HG03342 (cell line): ENCODE measurements around the gene KBTBD4.
"Not testable (repeated sequence)": the region's sequence is repeated elsewhere in the genome, so short reads cannot be mapped to it uniquely, and the experiment has no call there.

Experiments used
- ATAC-seq: cut with Tn5 transposase; IDR thresholded peaks from one replicate; pipeline ENCODE4 v1.9.1; 2021; ENCODE audit warnings: mild to moderate bottlenecking, moderate library complexity; ENCODE audit not compliant: unreplicated experiment

KBTBD4 gene

DNA sequence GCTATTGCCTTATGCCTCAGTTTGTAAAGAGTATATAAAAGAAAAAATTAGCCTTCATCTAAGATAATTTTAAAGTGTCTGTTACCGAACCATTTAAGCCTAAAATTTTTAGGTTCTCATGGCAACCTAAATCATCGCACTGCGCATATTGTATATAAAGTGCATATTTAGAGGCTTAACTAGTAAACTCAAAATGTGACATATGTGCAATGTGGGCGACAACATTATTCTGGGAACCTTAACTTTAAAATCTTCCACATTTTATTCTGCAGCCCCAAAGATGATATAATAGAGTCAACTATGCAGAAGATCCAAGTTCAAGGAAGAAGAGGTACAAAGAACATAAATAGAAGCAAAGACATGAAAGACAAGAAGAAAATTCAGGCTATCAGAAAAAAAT, 48.8 kb downstream of the KBTBD4 start:
- ATAC-seq = no peak

DNA sequence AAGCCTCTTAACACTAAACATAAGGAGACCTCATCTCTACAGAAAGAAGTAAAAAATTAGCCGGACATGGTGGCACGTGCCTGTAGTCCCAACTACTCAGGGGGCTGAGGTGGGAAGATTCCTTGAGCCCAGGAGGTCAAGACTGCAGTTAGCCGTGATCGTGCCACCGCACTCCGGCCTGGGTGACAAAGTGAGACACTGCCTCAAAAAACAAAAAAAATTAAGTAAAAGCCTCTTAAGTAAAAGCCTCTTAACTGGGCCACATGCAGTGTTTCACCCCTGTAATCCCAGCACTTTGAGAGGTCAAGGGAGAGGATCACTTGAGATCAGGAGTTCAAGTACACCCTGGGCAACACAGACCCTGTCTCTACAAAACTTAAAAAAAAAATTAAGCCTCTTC, 51.6 kb downstream of the KBTBD4 start:
- ATAC-seq = no peak

DNA sequence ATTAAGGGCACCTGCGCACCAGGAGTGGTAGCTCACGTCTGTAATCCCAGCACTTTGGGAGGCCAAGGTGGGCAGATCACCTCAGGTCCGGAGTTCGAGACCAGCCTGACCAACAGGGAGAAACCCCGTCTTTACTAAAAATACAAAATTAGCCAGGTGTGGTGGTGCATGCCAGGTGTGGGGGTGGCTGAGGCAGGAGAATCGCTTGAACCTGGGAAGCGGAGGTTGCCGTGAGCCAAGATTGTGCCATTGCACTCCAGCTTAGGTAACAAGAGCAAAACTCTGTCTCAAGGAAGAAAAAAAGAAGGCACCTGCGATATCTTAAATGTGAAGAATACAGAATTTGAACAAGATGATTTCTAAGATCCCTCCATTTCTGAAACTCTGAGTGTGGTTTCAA, 52.7 kb downstream of the KBTBD4 start:
- ATAC-seq = not testable (repeated sequence)

DNA sequence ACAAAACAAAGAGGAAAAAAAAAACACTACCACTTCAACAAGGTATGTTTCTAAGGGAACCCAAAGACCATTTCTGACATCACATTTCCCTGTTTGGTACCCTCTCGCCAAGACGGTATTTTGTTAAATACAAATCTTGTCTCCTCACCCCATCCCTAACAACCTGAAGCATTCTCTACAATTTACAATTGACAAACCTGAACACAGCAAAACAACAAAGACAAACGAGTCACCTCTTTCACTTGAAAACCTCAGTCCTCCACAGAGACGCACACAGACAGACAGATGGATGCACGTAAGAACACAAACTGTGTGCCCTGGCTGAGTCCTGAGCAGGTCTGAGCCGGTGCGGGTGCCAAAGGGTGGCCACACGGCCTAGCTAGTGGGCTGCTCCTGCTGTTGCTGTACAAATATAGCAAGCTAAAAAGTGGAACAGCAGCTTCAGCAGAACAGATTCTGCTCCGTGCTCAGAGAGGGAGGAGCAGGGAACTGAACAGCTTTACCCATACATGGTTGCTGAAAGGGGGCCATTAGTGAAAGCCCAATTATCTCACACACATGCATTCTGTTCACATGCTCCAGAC, 54.4 kb downstream of the KBTBD4 start:
- no peak for ATAC-seq

DNA sequence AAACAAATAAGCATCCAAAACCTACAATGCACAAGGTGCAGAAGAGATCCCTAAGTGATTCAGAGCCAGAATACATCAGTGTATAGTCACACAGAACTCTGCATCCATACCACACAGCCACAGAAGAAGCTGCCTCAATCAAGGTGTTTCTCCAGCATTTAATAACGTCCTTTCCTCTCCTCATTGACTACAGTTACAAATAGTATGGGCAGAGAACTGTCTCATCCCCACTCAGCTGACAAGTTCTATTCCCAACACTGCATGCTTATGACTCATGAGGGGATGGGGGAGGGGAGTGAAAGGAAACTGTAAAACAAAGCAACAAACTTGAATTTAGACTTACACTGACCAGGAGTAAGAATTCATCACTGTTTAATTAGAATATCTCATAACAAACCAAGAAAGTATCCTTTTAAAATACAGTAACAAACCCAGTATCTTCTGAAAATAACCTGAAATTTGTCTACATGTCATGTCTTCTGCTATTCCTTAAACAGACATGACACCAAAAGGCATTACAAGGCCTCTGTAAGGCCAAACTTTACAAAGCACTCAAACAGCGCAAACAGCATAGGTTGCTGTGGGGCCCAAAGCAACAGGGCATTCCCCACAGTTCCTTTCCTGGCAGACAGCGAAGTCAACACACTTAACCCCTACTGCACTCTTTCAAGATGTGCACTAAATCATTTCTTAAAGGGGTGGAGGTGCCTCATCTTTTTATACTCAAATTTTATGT, 55.1 kb downstream of the KBTBD4 start:
- peak; percentile 48 for ATAC-seq
